Nephron (organoid): Measurements from ENCODE around the gene RPL37A.
"Not testable (repeated sequence)": the region's sequence is repeated elsewhere in the genome, so short reads cannot be mapped to it uniquely, and the experiment has no call there.

Experiments
- H3K27ac Mint-ChIP-seq, 3 experiments: 2 replicates each; pipeline ENCODE4 v1.8.0; 2020; ENCODE audit warnings: mixed read lengths in 3 of 3, mild to moderate bottlenecking in 2 of 3, moderate library complexity in 1 of 3
- H3K27me3 Mint-ChIP-seq: 2 replicates; pipeline ENCODE4 v1.8.0; 2021; ENCODE audit warnings: low read depth, mild to moderate bottlenecking, moderate library complexity, mixed read lengths
- H3K36me3 Mint-ChIP-seq: 2 replicates; pipeline ENCODE4 v1.8.0; 2020; ENCODE audit warnings: low read depth, mixed read lengths
- H3K4me1 Mint-ChIP-seq: 2 replicates; pipeline ENCODE4 v1.8.0; 2020; ENCODE audit warnings: mixed read lengths
- H3K4me3 Mint-ChIP-seq, 3 experiments: 2 replicates each; pipeline ENCODE4 v1.8.0; 2020; ENCODE audit warnings: mild to moderate bottlenecking in 3 of 3, mixed read lengths in 3 of 3, moderate library complexity in 2 of 3
- H3K9me3 Mint-ChIP-seq: 2 replicates; pipeline ENCODE4 v1.8.0; 2020; ENCODE audit warnings: mixed read lengths
- TF ChIP-seq, protein P1 (sequence below), 3 experiments: fragments of 200-600 bp; sonication (generic); IDR thresholded peaks; one replicate each; pipeline ENCODE4 v1.5.0; 2021; ENCODE audit warnings: antibody characterized with exemption in 3 of 3; ENCODE audit not compliant: unreplicated experiment in 3 of 3

Gene RPL37A

DNA sequence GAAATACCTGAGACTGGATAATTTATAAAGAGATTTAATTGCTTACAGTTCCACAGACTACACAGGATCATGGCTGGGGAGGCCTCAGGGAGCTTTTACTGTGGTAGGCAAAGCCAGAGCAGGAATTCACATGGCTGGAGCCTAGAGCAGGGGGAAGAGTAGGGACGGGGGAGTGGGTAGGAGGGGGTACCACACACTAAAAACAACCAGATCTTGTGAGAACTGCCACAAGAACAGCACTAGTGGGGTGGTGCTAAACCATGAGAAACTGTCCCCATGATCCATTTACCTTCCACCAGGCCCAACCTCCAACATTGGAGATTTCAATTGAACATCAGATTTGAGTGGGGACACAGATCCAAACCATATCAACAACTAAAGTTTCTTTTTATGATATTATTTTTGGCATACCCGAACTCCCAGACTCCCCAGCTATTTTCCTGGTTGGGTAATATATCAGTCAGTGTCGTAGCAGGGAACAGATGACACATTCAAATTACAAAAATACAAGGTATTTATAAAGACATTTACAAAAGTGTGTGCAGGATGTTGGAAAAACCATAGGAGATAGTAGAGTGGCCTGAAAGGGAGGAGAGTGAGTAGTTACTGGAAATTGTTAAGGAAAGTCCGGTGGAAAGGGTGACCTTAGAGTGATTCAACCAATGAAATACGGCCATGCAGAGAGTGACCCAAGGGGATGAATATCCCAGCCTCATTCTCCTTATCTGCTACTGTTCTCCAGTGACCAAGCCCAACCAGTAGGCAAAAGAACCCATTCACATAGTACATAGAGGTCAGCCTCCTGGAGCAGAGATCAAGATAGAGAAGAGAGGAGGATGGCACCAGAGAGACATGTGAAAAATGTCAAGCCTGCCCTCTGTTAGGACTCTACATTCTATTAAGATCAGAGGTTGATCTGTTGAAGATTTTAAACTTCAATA is 8.8 kb downstream of the RPL37A start:
- Mint-ChIP-seq H3K9me3 (no peaks in the 10 kb centered on the region), H3K4me1 (peaks cover 11% of the 10 kb centered on the region), H3K27ac (no peak overlapping the region), H3K4me3 (no peak overlapping the region), H3K27me3 (no peaks in the 10 kb centered on the region), H3K36me3 (peaks cover 42% of the 10 kb centered on the region)
- TF ChIP-seq, protein P1, sequence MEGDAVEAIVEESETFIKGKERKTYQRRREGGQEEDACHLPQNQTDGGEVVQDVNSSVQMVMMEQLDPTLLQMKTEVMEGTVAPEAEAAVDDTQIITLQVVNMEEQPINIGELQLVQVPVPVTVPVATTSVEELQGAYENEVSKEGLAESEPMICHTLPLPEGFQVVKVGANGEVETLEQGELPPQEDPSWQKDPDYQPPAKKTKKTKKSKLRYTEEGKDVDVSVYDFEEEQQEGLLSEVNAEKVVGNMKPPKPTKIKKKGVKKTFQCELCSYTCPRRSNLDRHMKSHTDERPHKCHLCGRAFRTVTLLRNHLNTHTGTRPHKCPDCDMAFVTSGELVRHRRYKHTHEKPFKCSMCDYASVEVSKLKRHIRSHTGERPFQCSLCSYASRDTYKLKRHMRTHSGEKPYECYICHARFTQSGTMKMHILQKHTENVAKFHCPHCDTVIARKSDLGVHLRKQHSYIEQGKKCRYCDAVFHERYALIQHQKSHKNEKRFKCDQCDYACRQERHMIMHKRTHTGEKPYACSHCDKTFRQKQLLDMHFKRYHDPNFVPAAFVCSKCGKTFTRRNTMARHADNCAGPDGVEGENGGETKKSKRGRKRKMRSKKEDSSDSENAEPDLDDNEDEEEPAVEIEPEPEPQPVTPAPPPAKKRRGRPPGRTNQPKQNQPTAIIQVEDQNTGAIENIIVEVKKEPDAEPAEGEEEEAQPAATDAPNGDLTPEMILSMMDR (IDR thresholded peaks at IDR 0.05; ENCODE audit: unreplicated experiment in 3 of 3), result no peak

DNA sequence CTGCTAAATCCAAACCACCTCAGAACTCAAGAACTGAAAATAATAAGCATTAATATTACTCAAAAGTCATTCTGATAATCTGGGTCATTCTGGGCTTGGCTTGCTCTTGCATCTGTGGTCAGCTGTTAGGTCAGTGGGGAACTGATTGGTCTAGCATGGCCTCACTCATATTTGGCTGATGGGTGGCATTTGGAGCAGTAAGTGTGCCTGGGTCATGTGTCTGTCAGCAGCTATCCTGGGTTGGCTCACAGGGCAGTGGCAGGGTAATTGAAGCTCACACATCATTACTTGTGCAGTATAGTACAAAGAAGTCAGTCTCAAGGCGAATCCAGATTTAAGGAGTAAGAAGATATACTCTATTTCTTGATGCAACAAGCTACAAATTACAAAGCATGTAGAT is 9.6 kb downstream of the RPL37A start:
- no peak overlapping the region for H3K27ac Mint-ChIP-seq
- peaks cover 35% of the 10 kb centered on the region for H3K36me3 Mint-ChIP-seq
- H3K27me3 Mint-ChIP-seq, result no peaks in the 10 kb centered on the region
- no peaks in the 10 kb centered on the region for H3K9me3 Mint-ChIP-seq
- TF ChIP-seq, protein P1 (IDR thresholded peaks at IDR 0.05; ENCODE audit: unreplicated experiment in 3 of 3), result no peak
- H3K4me3 Mint-ChIP-seq, result no peak overlapping the region
- peaks cover 6% of the 10 kb centered on the region for H3K4me1 Mint-ChIP-seq

DNA sequence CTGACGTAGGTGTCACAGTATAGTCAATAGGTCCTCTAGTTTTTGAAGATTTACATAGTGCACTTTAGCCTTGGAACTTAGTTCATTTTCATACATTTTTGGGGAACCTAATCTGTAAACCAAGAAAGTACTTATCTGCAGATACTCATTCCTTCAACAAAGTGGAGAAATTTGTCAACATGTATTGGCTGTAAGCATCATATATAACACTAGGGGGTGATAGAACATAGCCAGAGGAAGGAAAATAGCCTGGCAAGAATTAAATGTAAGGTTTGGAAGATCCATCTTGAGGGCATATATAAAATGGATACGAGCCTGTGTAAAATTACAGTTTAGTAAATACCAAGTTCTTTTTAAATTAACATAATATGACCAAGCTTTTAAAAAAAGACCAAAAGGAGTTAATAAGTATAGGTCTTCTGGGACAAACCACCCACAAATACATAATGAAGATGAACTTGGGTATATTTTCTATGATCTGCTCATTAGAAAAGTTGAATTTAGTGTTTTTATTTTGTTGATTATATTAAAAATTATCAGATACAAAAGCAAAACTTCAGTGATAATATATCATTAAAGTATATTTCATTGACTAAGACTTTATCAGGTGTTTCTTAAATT is 18.2 kb downstream of the RPL37A start:
- no peaks in the 10 kb centered on the region for H3K9me3 Mint-ChIP-seq
- peak overlapping the region; percentile 6 to 35 (median 20) for H3K27ac Mint-ChIP-seq
- no peak overlapping the region for H3K4me3 Mint-ChIP-seq
- TF ChIP-seq, protein P1 (IDR thresholded peaks at IDR 0.05; ENCODE audit: unreplicated experiment in 3 of 3), result peak; percentile 79 to 87 (median 85)
- H3K36me3 Mint-ChIP-seq, result no peaks in the 10 kb centered on the region
- peaks cover 25% of the 10 kb centered on the region for H3K4me1 Mint-ChIP-seq
- no peaks in the 10 kb centered on the region for H3K27me3 Mint-ChIP-seq

DNA sequence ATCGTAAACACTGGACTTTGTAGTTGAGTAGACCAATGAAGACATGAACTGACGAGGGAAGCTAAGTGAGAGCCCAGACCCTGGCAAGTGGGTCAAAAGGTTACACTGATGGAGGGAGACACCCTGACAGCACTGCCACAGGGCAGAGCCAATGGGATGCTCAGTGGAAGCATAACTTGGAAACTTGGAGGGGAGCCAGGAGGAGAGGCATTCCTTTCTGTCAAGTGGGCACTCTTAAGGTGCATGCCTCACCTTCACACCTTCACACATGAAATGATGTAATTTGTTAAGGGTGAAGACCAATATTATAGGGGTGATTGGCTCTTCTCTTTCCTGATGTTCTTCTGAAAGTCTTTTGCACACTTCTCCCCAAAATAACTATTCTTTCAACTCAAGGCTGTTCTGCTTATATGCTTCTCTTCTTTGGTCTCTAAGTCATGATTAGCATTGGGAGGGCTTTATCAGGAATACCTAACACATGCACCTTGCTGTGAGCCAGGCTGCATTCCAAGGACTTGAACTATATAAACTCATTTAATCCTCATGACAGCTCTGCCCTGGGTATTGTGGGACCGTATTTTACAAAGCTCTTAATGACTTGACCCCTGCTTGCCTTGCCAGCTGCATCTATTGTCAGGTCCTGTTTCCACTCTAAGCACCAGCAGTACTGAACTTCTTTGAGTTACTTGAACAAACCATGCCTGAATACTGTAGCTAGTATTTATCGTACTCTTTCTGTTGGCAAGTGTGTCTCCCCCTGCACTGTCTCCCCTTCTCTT is 19.0 kb downstream of the RPL37A start:
- Mint-ChIP-seq H3K4me3 (no peak overlapping the region), H3K27ac (peak overlapping the region in 1 of 3 experiments; percentile 19), H3K36me3 (no peaks in the 10 kb centered on the region), H3K27me3 (no peaks in the 10 kb centered on the region), H3K4me1 (peaks cover 25% of the 10 kb centered on the region), H3K9me3 (no peaks in the 10 kb centered on the region)
- TF ChIP-seq, protein P1 (IDR thresholded peaks at IDR 0.05; ENCODE audit: unreplicated experiment in 3 of 3), result no peak

DNA sequence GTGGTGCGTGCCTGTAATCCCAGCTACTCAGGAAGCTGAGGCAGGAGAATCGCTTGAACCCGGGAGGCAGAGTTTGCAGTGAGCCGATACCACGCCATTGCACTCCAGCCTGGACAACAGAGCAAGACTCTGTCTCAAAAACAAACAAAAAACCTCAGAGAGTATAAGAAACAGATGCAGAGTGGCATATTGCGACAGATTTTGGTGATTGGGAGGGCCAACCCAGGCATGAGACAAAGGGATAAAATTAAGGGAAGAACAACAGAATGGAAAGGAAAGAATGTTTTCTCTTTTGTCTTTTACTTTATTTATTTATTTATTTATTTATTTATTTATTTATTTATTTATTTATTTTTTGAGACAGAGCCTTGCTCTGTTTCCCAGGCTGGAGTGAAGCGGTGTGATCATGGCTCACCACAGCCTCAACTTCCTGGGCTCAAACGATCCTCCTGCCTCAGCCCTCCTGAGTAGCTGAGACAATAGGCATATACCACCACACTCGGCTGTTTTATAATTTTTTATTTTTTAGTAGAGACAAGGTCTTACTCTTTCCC is 20.0 kb downstream of the RPL37A start:
- not testable (repeated sequence) for H3K9me3 Mint-ChIP-seq, H3K4me3 Mint-ChIP-seq, H3K27me3 Mint-ChIP-seq, H3K36me3 Mint-ChIP-seq
- H3K4me1 Mint-ChIP-seq, result peaks cover 25% of the 10 kb centered on the region
- H3K27ac Mint-ChIP-seq, result peak overlapping the region in 1 of 3 experiments; percentile 66
